Stimulated activated CD8-positive, alpha-beta memory T cell treated with anti-CD3 and anti-CD28 coated beads, Interleukin-15, amount 100 ng/mL, for 1 hour (primary cell): ENCODE results near the gene IL10RA.

Experiments
- DNase-seq: peaks from one replicate; pipeline ENCODE4 v3.0.0-alpha.2; 2020; ENCODE audit warnings: low read depth

The IL10RA gene

DNA sequence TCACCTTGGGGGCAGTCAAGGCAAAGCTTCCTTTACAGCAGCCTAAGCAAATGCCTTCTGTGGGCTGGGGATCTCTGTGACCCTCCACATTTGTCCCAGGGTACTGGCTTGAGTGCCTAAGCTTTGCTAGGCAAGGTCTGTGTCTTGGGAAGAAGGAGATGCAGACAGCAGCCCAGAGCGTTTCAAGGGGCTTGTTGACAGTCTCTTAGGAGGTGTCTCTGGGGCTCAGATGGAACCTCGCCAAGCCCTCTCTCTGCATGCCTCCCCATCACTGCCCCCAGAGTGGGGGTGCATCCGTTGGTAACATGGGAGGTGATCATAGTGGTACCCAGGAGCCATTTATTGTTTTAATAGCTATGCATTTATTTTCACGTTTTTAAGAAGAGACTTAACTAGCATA lies 61.6 kb downstream of the IL10RA start:
- DNase-seq = no peak

DNA sequence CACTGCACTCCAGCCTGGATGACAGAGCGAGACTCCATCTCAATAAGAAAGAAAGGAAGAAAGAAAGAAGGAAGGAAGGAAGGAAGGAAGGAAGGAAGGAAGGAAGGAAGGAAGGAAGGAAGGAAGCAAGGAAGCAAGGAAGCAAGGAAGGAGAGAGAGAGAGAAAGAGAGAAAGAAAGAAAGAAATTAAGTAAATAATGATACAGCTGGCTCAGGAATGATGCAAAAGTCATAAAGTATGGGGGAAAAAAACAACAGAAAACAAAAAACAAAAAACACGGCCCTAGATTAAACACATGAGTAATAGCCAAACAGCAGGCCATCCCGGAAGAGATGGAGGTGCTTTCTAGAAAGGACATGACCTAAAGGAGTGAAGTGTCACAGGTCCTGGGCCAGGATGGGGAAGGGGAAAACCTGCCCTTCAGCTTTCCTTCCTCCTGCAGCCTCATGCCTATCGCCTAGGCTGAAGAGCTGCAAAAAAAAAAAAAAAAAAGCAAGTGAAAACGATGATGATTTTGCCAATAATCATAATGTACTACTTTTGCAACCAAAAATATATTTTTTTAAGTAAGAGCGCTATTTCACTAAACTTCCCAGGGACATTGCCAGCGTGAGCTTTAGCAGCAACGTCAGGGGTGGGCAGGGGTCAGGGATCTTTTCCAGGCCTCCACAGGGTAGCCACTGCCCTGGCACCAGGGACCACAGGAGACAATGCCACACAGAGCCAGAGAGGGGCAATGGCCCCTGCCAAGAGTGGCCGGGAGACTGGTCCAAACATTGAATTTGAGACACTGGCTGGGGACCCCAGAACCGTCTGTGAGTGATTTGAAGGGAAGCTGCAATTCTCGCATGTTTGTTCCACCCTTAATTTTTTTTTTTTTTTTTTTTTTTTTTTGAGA lies 62.5 kb downstream of the IL10RA start:
- DNase-seq = no peak

DNA sequence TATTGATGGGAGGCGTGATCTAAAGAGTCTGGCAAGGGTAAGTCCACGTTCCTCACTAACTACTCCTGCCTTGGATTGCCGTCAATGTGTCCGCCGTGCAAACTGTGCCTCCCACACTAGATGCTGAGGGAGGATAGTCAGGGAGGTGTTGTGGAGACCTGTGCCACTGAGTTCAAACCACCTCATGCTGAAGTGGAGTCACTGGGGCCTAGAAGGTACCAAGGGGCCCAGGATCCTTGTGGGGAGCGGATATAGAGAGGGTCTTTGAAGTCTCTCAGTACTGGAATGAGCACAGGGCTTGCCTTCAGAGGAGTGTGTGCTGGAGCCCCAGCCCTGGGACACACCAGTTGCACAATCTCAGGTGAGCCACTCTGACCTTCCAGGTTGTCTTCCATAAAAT lies 63.6 kb downstream of the IL10RA start:
- no peak for DNase-seq

DNA sequence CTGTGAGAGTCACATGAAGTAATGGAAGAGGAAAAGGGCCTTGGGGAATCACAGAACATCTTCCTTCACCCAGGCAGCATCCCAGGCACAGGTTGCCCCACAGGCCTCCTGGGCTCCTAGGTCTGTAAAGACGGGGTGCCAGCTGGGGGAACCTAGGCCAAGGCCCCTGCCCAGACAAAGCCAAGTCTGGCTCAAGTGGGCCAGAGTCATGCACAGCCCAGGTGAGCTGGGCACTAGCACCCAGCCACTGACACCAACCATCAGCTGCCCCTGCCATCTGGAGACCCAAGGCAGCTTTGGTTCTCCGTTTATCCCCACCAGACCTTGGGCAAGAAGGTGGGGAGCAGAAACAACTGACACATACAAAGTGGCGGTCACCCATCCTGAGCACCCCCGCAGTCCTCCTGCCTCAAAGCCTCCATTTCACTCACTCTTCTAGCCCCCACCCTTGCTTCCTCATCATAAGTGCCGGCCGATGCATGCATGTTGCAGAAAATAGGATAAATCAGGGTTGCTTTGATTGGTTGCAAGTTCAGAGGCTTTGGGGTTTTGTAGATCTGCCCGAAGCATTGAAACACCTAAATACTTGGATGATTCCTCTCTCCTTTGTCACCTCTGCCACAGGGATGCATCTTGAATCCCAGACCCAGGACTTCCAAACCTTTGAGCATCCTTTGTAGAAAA lies 64.2 kb downstream of the IL10RA start:
- DNase-seq = no peak
